Spinal cord (tissue), 10 donors: ENCODE data around the gene USP7. TPM values are rescaled to one million over a fixed set of nuclear protein-coding genes. Genes with fewer than 3 reads are reported as not detected.
"Not testable (repeated sequence)": the region's sequence is repeated elsewhere in the genome, so short reads cannot be mapped to it uniquely, and the experiment has no call there.

Experiments used
- DNase-seq, 6 donors: peaks; one replicate each; pipeline versions ENCODE4 v3.0.0 to v3.0.0-alpha.2; 2013 to 2015; ENCODE audit warnings: low spot score in 6 of 6, low read depth in 4 of 6
- H3K27ac ChIP-seq: one replicate; pipeline ENCODE4 v1.5.1; 2013; ENCODE audit warnings: low read depth, low read length, control low read depth
- H3K27me3 ChIP-seq: one replicate; pipeline ENCODE4 v1.6.1; 2013; ENCODE audit warnings: low read length; ENCODE audit not compliant: control insufficient read depth, insufficient read depth
- H3K36me3 ChIP-seq: one replicate; pipeline ENCODE4 v1.6.1; 2013; ENCODE audit warnings: low read length; ENCODE audit not compliant: control insufficient read depth, insufficient read depth
- H3K4me1 ChIP-seq: one replicate; pipeline ENCODE4 v1.6.1; 2013; ENCODE audit warnings: low read length; ENCODE audit not compliant: control insufficient read depth, insufficient read depth
- H3K4me3 ChIP-seq: one replicate; pipeline ENCODE4 v1.5.1; 2013; ENCODE audit warnings: low read depth, low read length, control low read depth
- H3K9me3 ChIP-seq: one replicate; pipeline ENCODE4 v1.6.1; 2013; ENCODE audit warnings: low read length; ENCODE audit not compliant: control insufficient read depth, insufficient read depth
- WGBS: methylation state at CpG from one replicate; pipeline ENCODE4 v1.1.5; 2013; ENCODE audit warnings: missing lambda C conversion rate; ENCODE audit not compliant: insufficient coverage; 5-methylcytosine and 5-hydroxymethylcytosine counted together
- polyA plus RNA-seq, 2 donors: library from polyadenylated mRNA; unstranded; fragments of 120-200 nt; gene quantifications; one replicate each; pipeline ENCODE4 v1.2.1, GENCODE V29; 2013; ENCODE audit not compliant: insufficient read length in 2 of 2
- total RNA-seq, 2 donors: library from RNA; depleted of rRNA in 1 of 2; stranded (reverse); fragments of 120-200 nt in 1 of 2; fragments of >200 nt in 1 of 2; gene quantifications; one replicate each; pipeline versions ENCODE4 v1.2.3 to v1.2.4, GENCODE V29; 2013 to 2014
- donor health status: healthy.

USP7 gene
- total and polyA plus RNA-seq, 4 donors = 60.6 to 103 (median 95.3) TPM

DNA sequence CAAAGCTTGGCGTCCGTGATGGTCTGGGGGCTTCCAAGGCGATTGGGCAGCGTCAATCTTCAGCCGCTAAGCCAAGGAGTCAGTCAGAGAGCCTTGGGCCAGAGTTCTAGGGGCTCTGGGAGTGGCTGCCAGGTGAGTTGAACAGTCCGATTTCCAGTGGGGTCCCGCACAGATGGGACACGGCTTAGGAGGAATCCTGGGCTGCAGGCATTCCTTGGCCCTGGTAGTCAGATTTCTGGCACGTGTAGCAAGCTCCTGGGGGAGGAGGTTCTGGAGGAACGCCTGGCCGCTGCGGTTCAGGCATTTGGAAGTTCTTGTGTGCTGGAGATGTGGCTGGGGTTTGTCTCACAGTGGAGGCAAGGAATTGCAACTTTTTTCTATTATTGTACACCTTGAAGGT is 120.4 kb downstream of the USP7 start:
- H3K4me3 ChIP-seq, H3K27ac ChIP-seq, H3K4me1 ChIP-seq, H3K36me3 ChIP-seq, DNase-seq, H3K27me3 ChIP-seq, H3K9me3 ChIP-seq: not testable (repeated sequence)
- WGBS = 98% methylated on average over 6 of the region's 12 CpGs

Other genes starting within 250 kb of the USP7 start
- 1 to 10 TPM; 7.6 to 8.4 TPM for gene TMEM186, start 166.3 kb downstream of the USP7 start, total RNA-seq
- 10 to 100 TPM; 11.2 to 14.2 TPM for gene TMEM186, start 166.3 kb downstream of the USP7 start, polyA plus RNA-seq
- 10 to 100 TPM; 14.0 to 20.7 TPM for gene PMM2, start 166.1 kb downstream of the USP7 start, total RNA-seq
- 10 to 100 TPM in 1 of 2 donors, 1 to 10 TPM in 1; 8.5 to 15.4 TPM for gene PMM2, start 166.1 kb downstream of the USP7 start, polyA plus RNA-seq
- 10 to 100 TPM; 42.0 to 95.8 TPM for gene CARHSP1, start 94.9 kb downstream of the USP7 start, total RNA-seq
- gene CARHSP1, start 94.9 kb downstream of the USP7 start, polyA plus RNA-seq = 10 to 100 TPM; 68.9 to 81.3 TPM
- gene LITAFD, start 81.6 kb downstream of the USP7 start, total RNA-seq = not detected
- gene LITAFD, start 81.6 kb downstream of the USP7 start, polyA plus RNA-seq = under 1 TPM in 1 of 2 donors, not detected in 1; 0.33 TPM
- 10 to 100 TPM; 64.3 to 87.0 TPM for gene HAPSTR1, start 127.7 kb upstream of the USP7 start, total RNA-seq
- gene HAPSTR1, start 127.7 kb upstream of the USP7 start, polyA plus RNA-seq = 10 to 100 TPM; 43.9 to 54.3 TPM